CD4-positive, alpha-beta T cell (primary cell): ENCODE results near the gene TRABD2B. TPM values are rescaled to one million over a fixed set of nuclear protein-coding genes. Genes with fewer than 3 reads are reported as not detected.

Experiments
- ATAC-seq: fragments of 200-7000 bp; cut with Tn5 transposase; one replicate; pipeline ENCODE4 v1.10.0; 2022; ENCODE audit warnings: mild to moderate bottlenecking; ENCODE audit not compliant: poor library complexity
- CTCF ChIA-PET: fragments of 350-600 bp; sonication (Branson Sonifier 250); formaldehyde crosslinking; loops from one replicate; lab custom pipeline; 2021; ENCODE audit warnings: antibody characterized with exemption, inconsistent platforms; lab: Charles Lee
- POLR2A ChIA-PET: fragments of 350-600 bp; sonication (Branson Sonifier 250); formaldehyde crosslinking; loops from one replicate; lab custom pipeline; 2021; ENCODE audit warnings: antibody characterized with exemption, inconsistent platforms; lab: Charles Lee
- DNase-seq, 14 experiments: peaks; one replicate each; pipeline ENCODE4 v3.0.0-alpha.2; 2013 to 2020; ENCODE audit warnings: mixed read lengths in 2 of 14
- H3K27ac ChIP-seq, 2 donors: one replicate each; pipeline versions ENCODE4 v1.5.1 to v1.7.0; 2013; ENCODE audit warnings: low read length in 2 of 2, low read depth in 1 of 2, mild to moderate bottlenecking in 1 of 2
- H3K27me3 ChIP-seq, 2 experiments: 1 replicate in 1 of 2; 2 replicates in 1 of 2; pipeline versions ENCODE4 v1.6.1 to v1.7.0; 2013; ENCODE audit warnings: low read length in 2 of 2, control low read depth in 1 of 2, mild to moderate bottlenecking in 1 of 2, moderate library complexity in 1 of 2; ENCODE audit not compliant: insufficient read depth in 2 of 2, control insufficient read depth in 1 of 2
- H3K36me3 ChIP-seq: one replicate; pipeline ENCODE4 v1.6.1; 2013; ENCODE audit warnings: low read length, control low read depth; ENCODE audit not compliant: insufficient read depth
- H3K4me1 ChIP-seq: one replicate; pipeline ENCODE4 v1.6.1; 2013; ENCODE audit warnings: low read length, control low read depth; ENCODE audit not compliant: insufficient read depth
- H3K4me3 ChIP-seq: one replicate; pipeline ENCODE4 v1.5.1; 2013; ENCODE audit warnings: mild to moderate bottlenecking, low read length, moderate library complexity
- H3K9me3 ChIP-seq, 2 experiments: 1 replicate in 1 of 2; 2 replicates in 1 of 2; pipeline versions ENCODE4 v1.6.1 to v1.7.0; 2013; ENCODE audit warnings: low read length in 2 of 2, mild to moderate bottlenecking in 2 of 2, control low read depth in 1 of 2, moderate library complexity in 1 of 2; ENCODE audit not compliant: control insufficient read depth in 1 of 2, insufficient read depth in 1 of 2
- H3K27ac Mint-ChIP-seq: one replicate; pipeline ENCODE4 v1.8.0; 2020; ENCODE audit warnings: mixed read lengths
- H3K27me3 Mint-ChIP-seq: one replicate; pipeline ENCODE4 v1.8.0; 2021; ENCODE audit warnings: mixed read lengths
- H3K36me3 Mint-ChIP-seq: one replicate; pipeline ENCODE4 v1.8.0; 2021; ENCODE audit warnings: low read depth, mixed read lengths
- H3K4me1 Mint-ChIP-seq: one replicate; pipeline ENCODE4 v1.8.0; 2021; ENCODE audit warnings: low read depth, mixed read lengths
- H3K4me3 Mint-ChIP-seq: one replicate; pipeline ENCODE4 v1.8.0; 2020; ENCODE audit warnings: mild to moderate bottlenecking, mixed read lengths
- H3K9me3 Mint-ChIP-seq: one replicate; pipeline ENCODE4 v1.8.0; 2020; ENCODE audit warnings: mixed read lengths
- CTCF ChIP-seq: fragments of 200-600 bp; IDR thresholded peaks from one replicate; pipeline ENCODE4 v1.8.0; 2022; ENCODE audit warnings: antibody characterized with exemption, mild to moderate bottlenecking
- intact Hi-C, 2 experiments: fragments of 100-400 bp; cut with DNase I in 1 of 2; cut with micrococcal nuclease in 1 of 2; formaldehyde crosslinking; loops; one replicate each; pipeline versions ENCODE4 v1.15.1 to v1.9.0; 2023 to 2025; cut with DNase I, micrococcal nuclease
- total RNA-seq, 174 experiments: library from RNA in 2 of 174; stranded (reverse) in 2 of 174; gene quantifications; one replicate each; pipeline ENCODE4 v1.2.3 and lab custom pipeline; 2021 to 2026

Gene TRABD2B
- total RNA-seq, 2 experiments from 2014 or later = not detected

GRCh38 chr1:48028218-48029069, 31.3 kb upstream of the TRABD2B start:
- Histone ChIP-seq H3K4me1 (no peaks in the 10 kb centered on the region), H3K27ac (no peak overlapping the region), H3K27me3 (no peaks in the 10 kb centered on the region), H3K36me3 (no peaks in the 10 kb centered on the region), H3K9me3 (no peaks in the 10 kb centered on the region), H3K4me3 (no peak overlapping the region)
- TF ChIP-seq CTCF = no peak
- no peaks in the 10 kb centered on the region for H3K9me3 Mint-ChIP-seq
- CTCF ChIA-PET = no interaction called here
- no peak overlapping the region for H3K4me3 Mint-ChIP-seq
- H3K27me3 Mint-ChIP-seq = peaks cover 7% of the 10 kb centered on the region
- no peaks in the 10 kb centered on the region for H3K36me3 Mint-ChIP-seq
- no peaks in the 10 kb centered on the region for H3K4me1 Mint-ChIP-seq
- intact Hi-C loops = no loop called here
- ATAC-seq = no peak
- H3K27ac Mint-ChIP-seq = no peak overlapping the region
- DNase-seq = no peak
- POLR2A ChIA-PET = no interaction called here

- no peak for DNase-seq
- no peak overlapping the region for H3K4me3 ChIP-seq
- intact Hi-C loops = no loop called here
- Mint-ChIP-seq H3K27ac (no peak overlapping the region), H3K9me3 (no peaks in the 10 kb centered on the region), H3K36me3 (no peaks in the 10 kb centered on the region), H3K4me1 (no peaks in the 10 kb centered on the region), H3K4me3 (no peak overlapping the region), H3K27me3 (peaks cover 12% of the 10 kb centered on the region)
- H3K4me1 ChIP-seq = no peaks in the 10 kb centered on the region
- H3K9me3 ChIP-seq = no peaks in the 10 kb centered on the region
- TF ChIP-seq CTCF = no peak
- CTCF ChIA-PET = no interaction called here
- no peak overlapping the region for H3K27ac ChIP-seq
- POLR2A ChIA-PET = no interaction called here
- no peaks in the 10 kb centered on the region for H3K27me3 ChIP-seq
- ATAC-seq = no peak
- no peaks in the 10 kb centered on the region for H3K36me3 ChIP-seq
Measured at GRCh38 chr1:48027533-48027835, 30.3 kb upstream of the TRABD2B start.

- ChIA-PET POLR2A (no interaction called here), CTCF (interaction anchor here (1.1 kb wide), 1 partner anchor 29 kb away, joined by 4 read pairs; the partner anchor contains the start of gene TRABD2B)
- no peaks in the 10 kb centered on the region for H3K27me3 ChIP-seq
- no peaks in the 10 kb centered on the region for H3K4me1 ChIP-seq
- ATAC-seq (no peak), DNase-seq (no peak)
- Mint-ChIP-seq H3K9me3 (no peaks in the 10 kb centered on the region), H3K4me1 (no peaks in the 10 kb centered on the region), H3K36me3 (no peaks in the 10 kb centered on the region), H3K27ac (no peak overlapping the region), H3K27me3 (peaks cover 18% of the 10 kb centered on the region), H3K4me3 (no peak overlapping the region)
- TF ChIP-seq CTCF = no peak
- no peak overlapping the region for H3K27ac ChIP-seq
- intact Hi-C loops = no loop called here
- no peaks in the 10 kb centered on the region for H3K9me3 ChIP-seq
- H3K4me3 ChIP-seq = no peak overlapping the region
- no peaks in the 10 kb centered on the region for H3K36me3 ChIP-seq
Measured at GRCh38 chr1:48026701-48027532, 29.7 kb upstream of the TRABD2B start.
